IgD-negative memory B cell (primary cell): ENCODE results near the gene SULT1C4. TPM values are rescaled to one million over a fixed set of nuclear protein-coding genes. Genes with fewer than 3 reads are reported as not detected.

Source experiments
- H3K27ac Mint-ChIP-seq, 3 donors: one replicate each; pipeline ENCODE4 v1.8.0; 2020 to 2022; ENCODE audit warnings: mild to moderate bottlenecking in 3 of 3, mixed read lengths in 3 of 3, moderate library complexity in 1 of 3
- H3K27me3 Mint-ChIP-seq: one replicate; pipeline ENCODE4 v1.8.0; 2021; ENCODE audit warnings: mixed read lengths
- H3K36me3 Mint-ChIP-seq: one replicate; pipeline ENCODE4 v1.8.0; 2020; ENCODE audit warnings: mild to moderate bottlenecking, mixed read lengths
- H3K4me1 Mint-ChIP-seq, 3 donors: one replicate each; pipeline ENCODE4 v1.8.0; 2020 to 2022; ENCODE audit warnings: mixed read lengths in 3 of 3, mild to moderate bottlenecking in 1 of 3
- H3K4me3 Mint-ChIP-seq, 4 donors: one replicate each; pipeline ENCODE4 v1.8.0; 2020 to 2022; ENCODE audit warnings: mild to moderate bottlenecking in 4 of 4, mixed read lengths in 4 of 4, moderate library complexity in 3 of 4
- H3K9me3 Mint-ChIP-seq, 3 donors: one replicate each; pipeline ENCODE4 v1.8.0; 2020 to 2021; ENCODE audit warnings: mixed read lengths in 3 of 3, mild to moderate bottlenecking in 1 of 3
- polyA plus RNA-seq: library from polyadenylated mRNA; unstranded; fragments of 300-500 nt; fragmentation: Illumina TruSeq; gene quantifications from one replicate; pipeline ENCODE4 v1.2.3, GENCODE V29; 2021

Gene SULT1C4
- polyA plus RNA-seq, 1 donor from 2014 or later: not detected

DNA sequence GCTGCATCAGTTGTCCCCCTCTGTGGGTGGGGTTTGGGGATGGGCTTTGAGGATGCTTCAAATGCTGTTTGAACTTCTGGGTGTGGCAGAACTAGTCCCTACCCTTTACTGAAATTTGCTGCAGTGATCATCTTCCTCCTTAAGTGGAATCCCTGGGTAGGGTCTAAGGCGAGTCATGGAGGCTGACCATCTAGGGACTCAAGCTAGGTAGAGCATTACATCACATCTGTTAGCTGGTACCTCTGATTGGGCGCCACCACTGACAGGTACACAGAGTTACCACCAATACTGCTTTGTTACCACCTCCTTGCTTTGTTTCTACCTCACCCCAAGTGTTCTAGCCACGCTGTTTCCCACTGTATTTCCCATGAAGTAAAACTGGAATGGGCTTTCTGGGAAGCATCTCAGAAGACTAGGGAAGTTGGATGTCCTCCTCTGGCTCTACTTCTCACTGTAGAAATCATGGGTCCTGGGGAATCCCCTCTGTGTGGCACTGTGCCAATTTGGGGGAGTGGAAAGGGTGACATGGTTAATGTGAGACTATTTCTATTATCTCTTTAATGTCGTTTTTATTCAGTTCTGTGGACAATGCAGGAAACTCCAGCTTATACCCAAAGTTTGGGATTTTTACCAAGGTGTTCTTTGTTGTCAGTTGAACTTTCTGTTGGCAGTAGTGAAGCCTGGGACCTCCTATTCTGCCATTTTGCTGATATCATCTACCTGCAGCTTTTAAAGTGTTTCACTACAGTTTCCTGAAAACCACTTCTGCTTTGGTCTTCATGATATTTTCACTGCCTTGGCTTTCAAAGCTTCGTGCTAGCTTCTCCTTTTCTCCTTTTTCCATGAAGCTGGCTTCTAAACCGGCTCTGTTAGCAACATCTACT, 14.5 kb upstream of the SULT1C4 start:
- H3K36me3 Mint-ChIP-seq: no peaks in the 10 kb centered on the region
- peaks cover 0 to 6% (median 3%) of the 10 kb centered on the region in 3 donors for H3K4me1 Mint-ChIP-seq
- no peak overlapping the region for H3K27ac Mint-ChIP-seq
- H3K4me3 Mint-ChIP-seq: peak overlapping the region in 1 of 4 donors; percentile 31
- peaks cover 0 to 5% (median 0%) of the 10 kb centered on the region in 3 donors for H3K9me3 Mint-ChIP-seq
- peaks cover 2% of the 10 kb centered on the region for H3K27me3 Mint-ChIP-seq

DNA sequence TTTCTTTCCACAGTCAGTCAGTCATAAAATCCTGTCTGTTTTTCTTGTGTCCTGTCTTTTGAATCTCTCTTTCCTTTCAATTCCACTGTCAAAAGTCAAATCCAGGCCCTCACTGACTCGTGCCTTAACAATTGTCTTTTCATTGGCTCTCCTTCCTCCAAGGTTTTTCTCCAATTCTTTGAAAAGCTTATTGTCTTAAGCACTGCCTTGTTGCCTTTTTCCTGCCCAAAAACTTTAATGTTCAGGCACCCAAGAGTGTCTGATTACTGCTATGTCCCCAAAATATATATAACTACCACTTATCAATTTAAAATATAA, 13.9 kb upstream of the SULT1C4 start:
- Mint-ChIP-seq H3K36me3 (no peaks in the 10 kb centered on the region), H3K27me3 (peaks cover 2% of the 10 kb centered on the region), H3K27ac (no peak overlapping the region), H3K4me3 (no peak overlapping the region), H3K4me1 (peaks cover 0 to 6% (median 3%) of the 10 kb centered on the region in 3 donors), H3K9me3 (peaks cover 0 to 5% (median 0%) of the 10 kb centered on the region in 3 donors)

- Mint-ChIP-seq H3K36me3 (no peaks in the 10 kb centered on the region), H3K27me3 (peaks cover 2% of the 10 kb centered on the region), H3K4me3 (no peak overlapping the region), H3K4me1 (peaks cover 0 to 6% (median 0%) of the 10 kb centered on the region in 3 donors), H3K9me3 (peaks cover 0 to 5% (median 0%) of the 10 kb centered on the region in 3 donors), H3K27ac (no peak overlapping the region)
Measured at GRCh38 chr2:108364676-108365297, 13.0 kb upstream of the SULT1C4 start.

- no peaks in the 10 kb centered on the region for H3K36me3 Mint-ChIP-seq
- peaks cover 0 to 5% (median 0%) of the 10 kb centered on the region in 3 donors for H3K4me1 Mint-ChIP-seq
- no peak overlapping the region for H3K4me3 Mint-ChIP-seq
- H3K27me3 Mint-ChIP-seq: peaks cover 2% of the 10 kb centered on the region
- no peak overlapping the region for H3K27ac Mint-ChIP-seq
- peaks cover 0 to 4% (median 0%) of the 10 kb centered on the region in 3 donors for H3K9me3 Mint-ChIP-seq
Measured at GRCh38 chr2:108365656-108366055, 12.1 kb upstream of the SULT1C4 start.

- no peak overlapping the region for H3K27ac Mint-ChIP-seq
- no peaks in the 10 kb centered on the region for H3K36me3 Mint-ChIP-seq
- no peaks in the 10 kb centered on the region for H3K4me1 Mint-ChIP-seq
- peaks cover 2% of the 10 kb centered on the region for H3K27me3 Mint-ChIP-seq
- no peaks in the 10 kb centered on the region for H3K9me3 Mint-ChIP-seq
- no peak overlapping the region for H3K4me3 Mint-ChIP-seq
Measured at GRCh38 chr2:108367014-108367413, 10.7 kb upstream of the SULT1C4 start.

DNA sequence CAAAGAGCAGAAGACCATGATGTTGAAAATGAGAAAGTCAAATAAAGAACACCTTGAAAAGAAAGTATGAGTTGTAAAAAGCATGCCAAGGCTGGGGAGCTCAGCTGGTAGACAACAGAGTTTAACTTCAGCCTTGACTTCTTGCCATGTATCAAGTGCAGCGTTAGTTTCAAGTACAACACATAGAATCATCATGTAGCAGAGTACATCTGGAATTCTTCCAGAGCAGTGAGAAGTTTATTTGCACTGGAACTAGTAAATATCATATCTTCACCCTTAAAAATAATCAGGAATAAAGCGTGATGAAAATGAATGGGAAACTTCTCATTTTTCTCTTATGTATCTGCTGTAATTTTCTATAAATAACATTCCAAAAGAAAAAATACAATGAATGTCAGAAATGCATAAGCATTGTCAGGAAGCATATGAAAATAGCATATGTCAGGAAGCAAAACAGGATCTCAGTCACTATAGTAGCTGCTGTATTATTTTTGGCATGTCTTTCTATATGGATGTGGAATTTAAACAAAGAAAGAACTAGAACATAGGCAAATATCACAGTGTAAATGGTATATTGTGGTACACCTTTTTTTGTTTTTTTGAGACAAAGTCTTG, 10.1 kb upstream of the SULT1C4 start:
- Mint-ChIP-seq H3K27ac (no peak overlapping the region), H3K27me3 (peaks cover 2% of the 10 kb centered on the region), H3K36me3 (no peaks in the 10 kb centered on the region), H3K9me3 (no peaks in the 10 kb centered on the region), H3K4me1 (no peaks in the 10 kb centered on the region), H3K4me3 (no peak overlapping the region)

DNA sequence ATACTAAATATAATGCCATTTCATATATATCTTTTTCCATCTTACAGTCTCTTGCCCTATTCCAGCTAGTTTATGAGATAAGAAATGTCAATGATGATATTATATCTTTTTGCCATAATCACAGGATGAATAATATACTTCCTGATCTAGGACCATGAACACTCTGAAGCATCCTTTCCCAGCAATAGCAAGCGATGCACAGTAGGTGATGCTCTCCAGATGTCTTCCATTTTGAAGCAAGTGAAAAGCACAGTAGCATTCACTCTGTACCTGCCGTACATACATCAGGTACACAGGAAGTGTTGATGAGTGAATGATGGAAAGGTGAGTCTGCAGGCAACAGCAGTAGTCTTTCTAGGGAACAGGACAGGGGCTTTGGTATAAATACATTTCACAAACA, 8.6 kb upstream of the SULT1C4 start:
- H3K36me3 Mint-ChIP-seq: no peaks in the 10 kb centered on the region
- no peaks in the 10 kb centered on the region for H3K9me3 Mint-ChIP-seq
- no peak overlapping the region for H3K27ac Mint-ChIP-seq
- no peak overlapping the region for H3K4me3 Mint-ChIP-seq
- H3K27me3 Mint-ChIP-seq: no peaks in the 10 kb centered on the region
- H3K4me1 Mint-ChIP-seq: no peaks in the 10 kb centered on the region

DNA sequence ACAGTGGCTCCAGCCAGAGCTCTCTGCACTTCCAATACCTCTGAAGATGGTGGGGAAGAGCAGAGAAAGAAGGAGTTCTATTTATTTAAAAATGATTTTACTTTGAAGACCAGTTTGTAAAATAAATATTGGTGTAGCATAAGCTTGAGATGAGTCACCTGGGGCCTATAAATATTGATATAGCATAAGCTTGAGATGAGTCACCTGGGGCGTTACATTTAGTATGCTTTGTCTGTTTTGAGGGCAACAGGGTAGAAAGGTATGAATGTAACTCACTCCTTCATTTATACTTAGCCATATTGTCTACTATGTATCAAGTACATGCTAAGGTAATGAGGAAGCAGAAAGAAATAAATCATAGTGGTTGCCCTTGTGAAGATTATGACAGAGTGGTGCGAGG, 7.7 kb upstream of the SULT1C4 start:
- Mint-ChIP-seq H3K9me3 (no peaks in the 10 kb centered on the region), H3K4me3 (no peak overlapping the region), H3K36me3 (no peaks in the 10 kb centered on the region), H3K27ac (no peak overlapping the region), H3K27me3 (no peaks in the 10 kb centered on the region), H3K4me1 (no peaks in the 10 kb centered on the region)

DNA sequence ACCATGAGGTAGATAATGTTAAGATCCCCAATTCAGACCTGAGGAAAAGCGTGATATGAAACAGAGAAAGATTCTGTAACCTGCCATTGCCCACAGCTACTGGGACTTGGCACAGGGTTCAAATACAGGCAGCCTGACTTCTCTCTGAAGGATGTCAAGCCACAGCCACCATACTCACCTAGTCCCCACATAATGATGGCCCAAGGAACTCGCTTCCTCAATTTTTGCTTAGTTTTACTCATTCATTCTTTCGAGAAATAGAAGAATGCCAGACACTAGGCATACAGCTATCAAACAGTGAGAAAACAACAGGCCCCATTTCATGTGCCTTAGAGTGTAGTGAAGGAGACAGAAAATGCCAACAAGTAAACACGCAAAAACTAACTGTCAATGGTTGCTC, 980 bp upstream of the SULT1C4 start:
- no peak overlapping the region for H3K27ac Mint-ChIP-seq
- H3K4me1 Mint-ChIP-seq: no peaks in the 10 kb centered on the region
- H3K4me3 Mint-ChIP-seq: no peak overlapping the region
- no peaks in the 10 kb centered on the region for H3K36me3 Mint-ChIP-seq
- H3K27me3 Mint-ChIP-seq: peaks cover 2% of the 10 kb centered on the region
- no peaks in the 10 kb centered on the region for H3K9me3 Mint-ChIP-seq

DNA sequence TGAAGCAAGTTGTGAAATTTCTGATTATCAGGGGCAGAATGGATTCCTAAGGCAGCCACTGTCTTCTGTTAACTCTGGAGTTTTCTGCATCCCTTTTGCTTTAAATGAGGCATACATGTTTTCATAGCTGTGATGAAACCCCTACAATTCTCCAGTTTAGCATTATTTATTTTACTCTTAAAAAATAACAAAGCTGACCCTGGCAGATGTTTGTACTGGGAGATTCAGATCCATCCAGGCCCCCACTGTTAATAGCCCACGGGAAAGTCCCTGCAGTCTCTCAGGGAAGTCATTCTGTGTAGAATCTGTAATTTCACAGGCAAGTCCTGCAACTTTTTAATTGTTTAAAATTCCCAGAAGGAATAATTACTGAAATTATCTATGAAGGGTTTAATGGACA, 353 bp upstream of the SULT1C4 start:
- Mint-ChIP-seq H3K27me3 (peaks cover 2% of the 10 kb centered on the region), H3K4me1 (no peaks in the 10 kb centered on the region), H3K9me3 (no peaks in the 10 kb centered on the region), H3K27ac (no peak overlapping the region), H3K4me3 (no peak overlapping the region), H3K36me3 (no peaks in the 10 kb centered on the region)

GRCh38 chr2:108378851-108379250, 1.1 kb downstream of the SULT1C4 start:
- peaks cover 4% of the 10 kb centered on the region for H3K27me3 Mint-ChIP-seq
- no peaks in the 10 kb centered on the region for H3K9me3 Mint-ChIP-seq
- peaks cover 0 to 4% (median 0%) of the 10 kb centered on the region in 3 donors for H3K4me1 Mint-ChIP-seq
- H3K4me3 Mint-ChIP-seq: no peak overlapping the region
- H3K27ac Mint-ChIP-seq: no peak overlapping the region
- H3K36me3 Mint-ChIP-seq: no peaks in the 10 kb centered on the region

- no peak overlapping the region for H3K27ac Mint-ChIP-seq
- no peak overlapping the region for H3K4me3 Mint-ChIP-seq
- H3K36me3 Mint-ChIP-seq: no peaks in the 10 kb centered on the region
- H3K27me3 Mint-ChIP-seq: peaks cover 4% of the 10 kb centered on the region
- H3K4me1 Mint-ChIP-seq: peaks cover 0 to 4% (median 2%) of the 10 kb centered on the region in 3 donors
- H3K9me3 Mint-ChIP-seq: no peaks in the 10 kb centered on the region
Measured at GRCh38 chr2:108382196-108382595, 4.4 kb downstream of the SULT1C4 start.

DNA sequence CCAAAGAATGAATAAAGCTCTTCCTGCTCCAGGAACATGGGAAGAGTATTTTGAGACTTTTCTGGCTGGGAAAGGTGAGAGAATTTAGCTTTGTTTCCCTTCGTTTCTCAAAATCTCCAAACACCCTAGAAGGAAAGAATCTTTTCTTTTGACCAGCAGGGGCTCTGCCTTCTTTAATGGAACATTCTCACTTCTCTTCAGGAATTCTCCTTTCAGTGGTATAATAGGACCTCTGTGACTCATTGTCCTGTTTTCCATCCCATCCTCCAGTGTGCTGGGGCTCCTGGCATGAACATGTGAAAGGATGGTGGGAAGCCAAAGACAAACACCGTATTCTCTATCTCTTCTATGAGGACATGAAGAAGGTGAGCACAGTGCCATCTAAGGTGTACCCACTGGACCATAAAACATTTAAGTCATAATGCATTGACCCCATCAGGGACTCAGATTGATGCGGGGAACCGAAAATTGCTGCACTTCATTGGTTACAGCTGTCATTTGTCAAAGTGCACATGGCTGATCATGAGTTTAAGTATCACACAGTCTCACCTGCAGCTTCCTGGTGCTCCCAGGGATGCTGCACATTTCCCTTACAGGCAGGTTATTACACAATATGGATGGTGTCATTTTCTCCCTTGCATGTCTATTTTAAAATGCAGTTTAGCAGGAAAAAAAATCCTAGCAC, 5.5 kb downstream of the SULT1C4 start:
- Mint-ChIP-seq H3K27ac (no peak overlapping the region), H3K36me3 (no peaks in the 10 kb centered on the region), H3K27me3 (peaks cover 4% of the 10 kb centered on the region), H3K4me1 (peaks cover 0 to 4% (median 2%) of the 10 kb centered on the region in 3 donors), H3K9me3 (no peaks in the 10 kb centered on the region), H3K4me3 (peak overlapping the region in 1 of 4 donors; percentile 27)

GRCh38 chr2:108384662-108385393, 7.1 kb downstream of the SULT1C4 start:
- Mint-ChIP-seq H3K9me3 (peaks cover 0 to 3% (median 2%) of the 10 kb centered on the region in 3 donors), H3K4me1 (peaks cover 0 to 4% (median 2%) of the 10 kb centered on the region in 3 donors), H3K27me3 (peaks cover 7% of the 10 kb centered on the region), H3K4me3 (no peak overlapping the region), H3K36me3 (no peaks in the 10 kb centered on the region), H3K27ac (no peak overlapping the region)
